Measurements from ENCODE around the gene POLR1D. TPM values are rescaled to one million over a fixed set of nuclear protein-coding genes. Genes with fewer than 3 reads are reported as not detected.

The POLR1D gene
- total and polyA plus RNA-seq, 9 donors = 98.0 to 146 (median 110) TPM

- Histone ChIP-seq H3K9me3 (replicated peaks; ENCODE audit: control insufficient read depth, low read depth, low read length) (no peaks in the 10 kb centered on the region), H3K27ac (ENCODE audit: low read length) (no peak overlapping the region), H3K4me1 (ENCODE audit: control insufficient read depth, insufficient read depth, low read length) (no peaks in the 10 kb centered on the region), H3K4me3 (ENCODE audit: low read length) (no peak overlapping the region), H3K36me3 (ENCODE audit: control insufficient read depth, insufficient read depth, low read length) (peaks cover 9% of the 10 kb centered on the region), H3K27me3 (ENCODE audit: control insufficient read depth, insufficient read depth, low read length) (no peaks in the 10 kb centered on the region)
- no peak for DNase-seq
- 88% methylated on average over 3 of the region's 3 CpGs for WGBS (ENCODE audit: insufficient coverage)
Observed at GRCh38 chr13:27634791-27635190, 13.1 kb downstream of the POLR1D start.

GRCh38 chr13:27635266-27635665 is 13.6 kb downstream of the POLR1D start:
- Histone ChIP-seq H3K4me3 (ENCODE audit: low read length) (no peak overlapping the region), H3K27me3 (ENCODE audit: control insufficient read depth, insufficient read depth, low read length) (no peaks in the 10 kb centered on the region), H3K4me1 (ENCODE audit: control insufficient read depth, insufficient read depth, low read length) (no peaks in the 10 kb centered on the region), H3K9me3 (replicated peaks; ENCODE audit: control insufficient read depth, low read depth, low read length) (no peaks in the 10 kb centered on the region), H3K36me3 (ENCODE audit: control insufficient read depth, insufficient read depth, low read length) (peaks cover 9% of the 10 kb centered on the region), H3K27ac (ENCODE audit: low read length) (no peak overlapping the region)
- no CpG with 5 or more reads among the region's 1 CpG for WGBS (ENCODE audit: insufficient coverage)
- no peak for DNase-seq

- DNase-seq = no peak
- Histone ChIP-seq H3K4me1 (ENCODE audit: control insufficient read depth, insufficient read depth, low read length) (no peaks in the 10 kb centered on the region), H3K4me3 (ENCODE audit: low read length) (no peak overlapping the region), H3K9me3 (replicated peaks; ENCODE audit: control insufficient read depth, low read depth, low read length) (no peaks in the 10 kb centered on the region), H3K27ac (ENCODE audit: low read length) (no peak overlapping the region), H3K27me3 (ENCODE audit: control insufficient read depth, insufficient read depth, low read length) (no peaks in the 10 kb centered on the region), H3K36me3 (ENCODE audit: control insufficient read depth, insufficient read depth, low read length) (peaks cover 8% of the 10 kb centered on the region)
- 100% methylated on average over 1 of the region's 6 CpGs for WGBS (ENCODE audit: insufficient coverage)
Observed at GRCh38 chr13:27636589-27637288, 15.0 kb downstream of the POLR1D start.

GRCh38 chr13:27637289-27637626 is 15.6 kb downstream of the POLR1D start:
- no CpG with 5 or more reads among the region's 1 CpG for WGBS (ENCODE audit: insufficient coverage)
- Histone ChIP-seq H3K4me3 (ENCODE audit: low read length) (no peak overlapping the region), H3K36me3 (ENCODE audit: control insufficient read depth, insufficient read depth, low read length) (peaks cover 7% of the 10 kb centered on the region), H3K4me1 (ENCODE audit: control insufficient read depth, insufficient read depth, low read length) (no peaks in the 10 kb centered on the region), H3K27me3 (ENCODE audit: control insufficient read depth, insufficient read depth, low read length) (no peaks in the 10 kb centered on the region), H3K9me3 (replicated peaks; ENCODE audit: control insufficient read depth, low read depth, low read length) (no peaks in the 10 kb centered on the region), H3K27ac (ENCODE audit: low read length) (no peak overlapping the region)
- DNase-seq = no peak

- Histone ChIP-seq H3K4me1 (ENCODE audit: control insufficient read depth, insufficient read depth, low read length) (no peaks in the 10 kb centered on the region), H3K27ac (ENCODE audit: low read length) (no peak overlapping the region), H3K9me3 (replicated peaks; ENCODE audit: control insufficient read depth, low read depth, low read length) (no peaks in the 10 kb centered on the region), H3K36me3 (ENCODE audit: control insufficient read depth, insufficient read depth, low read length) (peaks cover 5% of the 10 kb centered on the region), H3K4me3 (ENCODE audit: low read length) (no peak overlapping the region), H3K27me3 (ENCODE audit: control insufficient read depth, insufficient read depth, low read length) (no peaks in the 10 kb centered on the region)
- no peak for DNase-seq
- no CpG with 5 or more reads among the region's 1 CpG for WGBS (ENCODE audit: insufficient coverage)
Observed at GRCh38 chr13:27638001-27638400, 16.3 kb downstream of the POLR1D start.

- WGBS (ENCODE audit: insufficient coverage) = no CpG with 5 or more reads among the region's 2 CpGs
- Histone ChIP-seq H3K4me1 (ENCODE audit: control insufficient read depth, insufficient read depth, low read length) (no peaks in the 10 kb centered on the region), H3K36me3 (ENCODE audit: control insufficient read depth, insufficient read depth, low read length) (peaks cover 3% of the 10 kb centered on the region), H3K4me3 (ENCODE audit: low read length) (no peak overlapping the region), H3K9me3 (replicated peaks; ENCODE audit: control insufficient read depth, low read depth, low read length) (no peaks in the 10 kb centered on the region), H3K27ac (ENCODE audit: low read length) (peak overlapping the region; percentile 9), H3K27me3 (ENCODE audit: control insufficient read depth, insufficient read depth, low read length) (no peaks in the 10 kb centered on the region)
- DNase-seq = peak; percentile 86
Observed at GRCh38 chr13:27638521-27638920, 16.8 kb downstream of the POLR1D start.

- no peak for DNase-seq
- no peaks in the 10 kb centered on the region for H3K4me1 ChIP-seq (ENCODE audit: control insufficient read depth, insufficient read depth, low read length)
- H3K9me3 ChIP-seq (replicated peaks; ENCODE audit: control insufficient read depth, low read depth, low read length) = no peaks in the 10 kb centered on the region
- no peaks in the 10 kb centered on the region for H3K27me3 ChIP-seq (ENCODE audit: control insufficient read depth, insufficient read depth, low read length)
- H3K4me3 ChIP-seq (ENCODE audit: low read length) = no peak overlapping the region
- H3K27ac ChIP-seq (ENCODE audit: low read length) = no peak overlapping the region
- H3K36me3 ChIP-seq (ENCODE audit: control insufficient read depth, insufficient read depth, low read length) = peaks cover 1% of the 10 kb centered on the region
Observed at GRCh38 chr13:27639186-27639585, 17.5 kb downstream of the POLR1D start.

- Histone ChIP-seq H3K36me3 (ENCODE audit: control insufficient read depth, insufficient read depth, low read length) (no peaks in the 10 kb centered on the region), H3K9me3 (replicated peaks; ENCODE audit: control insufficient read depth, low read depth, low read length) (no peaks in the 10 kb centered on the region), H3K4me3 (ENCODE audit: low read length) (no peak overlapping the region), H3K27me3 (ENCODE audit: control insufficient read depth, insufficient read depth, low read length) (no peaks in the 10 kb centered on the region), H3K27ac (ENCODE audit: low read length) (no peak overlapping the region), H3K4me1 (ENCODE audit: control insufficient read depth, insufficient read depth, low read length) (no peaks in the 10 kb centered on the region)
- no peak for DNase-seq
- WGBS (ENCODE audit: insufficient coverage) = 79% methylated on average over 3 of the region's 4 CpGs
Observed at GRCh38 chr13:27641711-27642502, 20.2 kb downstream of the POLR1D start.

- WGBS (ENCODE audit: insufficient coverage) = no CpG with 5 or more reads among the region's 5 CpGs
- no peak for DNase-seq
- H3K27me3 ChIP-seq (ENCODE audit: control insufficient read depth, insufficient read depth, low read length) = no peaks in the 10 kb centered on the region
- H3K4me3 ChIP-seq (ENCODE audit: low read length) = no peak overlapping the region
- no peaks in the 10 kb centered on the region for H3K36me3 ChIP-seq (ENCODE audit: control insufficient read depth, insufficient read depth, low read length)
- no peaks in the 10 kb centered on the region for H3K4me1 ChIP-seq (ENCODE audit: control insufficient read depth, insufficient read depth, low read length)
- no peak overlapping the region for H3K27ac ChIP-seq (ENCODE audit: low read length)
- H3K9me3 ChIP-seq (replicated peaks; ENCODE audit: control insufficient read depth, low read depth, low read length) = no peaks in the 10 kb centered on the region
Observed at GRCh38 chr13:27643334-27644132, 21.8 kb downstream of the POLR1D start.

GRCh38 chr13:27644302-27644701 is 22.6 kb downstream of the POLR1D start:
- whole genome bisulfite sequencing (ENCODE audit: insufficient coverage) = no CpG with 5 or more reads among the region's 1 CpG
- peak; percentile 81 for DNase-seq

More at GRCh38 chr13:27644302-27644701, 22.6 kb downstream of the POLR1D start:
- Histone ChIP-seq H3K27me3 (ENCODE audit: control insufficient read depth, insufficient read depth, low read length) (no peaks in the 10 kb centered on the region), H3K27ac (ENCODE audit: low read length) (no peak overlapping the region), H3K9me3 (replicated peaks; ENCODE audit: control insufficient read depth, low read depth, low read length) (no peaks in the 10 kb centered on the region), H3K4me3 (ENCODE audit: low read length) (no peak overlapping the region), H3K36me3 (ENCODE audit: control insufficient read depth, insufficient read depth, low read length) (no peaks in the 10 kb centered on the region), H3K4me1 (ENCODE audit: control insufficient read depth, insufficient read depth, low read length) (no peaks in the 10 kb centered on the region)

All from muscle of leg (tissue), 11 donors.